Measurements from ENCODE around the gene TIAM1.

- no peak for TF ChIP-seq EP300 (IDR thresholded peaks at IDR 0.05)
- no peak for TF ChIP-seq CTCF (IDR thresholded peaks at IDR 0.05)
- no peak for TF ChIP-seq CHD2 (IDR thresholded peaks at IDR 0.05; ENCODE audit: low read length, partially characterized antibody)
- TF ChIP-seq POLR2A (IDR thresholded peaks at IDR 0.05; ENCODE audit: low read length): no peak
- no peak for TF ChIP-seq BHLHE40 (IDR thresholded peaks at IDR 0.05; ENCODE audit: low read depth, low read length)
- TF ChIP-seq KDM1A (IDR thresholded peaks at IDR 0.05; ENCODE audit: low read depth): no peak
- TF ChIP-seq MAFK (IDR thresholded peaks at IDR 0.05; ENCODE audit: partially characterized antibody): no peak
- TF ChIP-seq JUNB (IDR thresholded peaks at IDR 0.05): no peak
- TF ChIP-seq REST (IDR thresholded peaks at IDR 0.05): no peak
- TF ChIP-seq SMC3 (IDR thresholded peaks at IDR 0.05): no peak
- TF ChIP-seq JUN (IDR thresholded peaks at IDR 0.05): no peak
- no peak for TF ChIP-seq CEBPB (IDR thresholded peaks at IDR 0.05)
- TF ChIP-seq HOXA7 (CRISPR knock-in tag; IDR thresholded peaks at IDR 0.05): no peak
- TF ChIP-seq RAD21 (conservative IDR thresholded peaks at IDR 0.05 in 1 of 2, IDR thresholded peaks at IDR 0.05 in 1 of 2): no peak
Observed at GRCh38 chr21:31220575-31220974, 123.5 kb downstream of the TIAM1 start.
